HCT116 (cell line): ENCODE results near the gene ORC3. TPM values are rescaled to one million over a fixed set of nuclear protein-coding genes. Genes with fewer than 3 reads are reported as not detected.

ENCODE experiments used
- ATAC-seq: fragments of 200-7000 bp; cut with Tn5 transposase; 2 replicates; pipeline ENCODE4 v1.9.1; 2020; ENCODE audit warnings: mild to moderate bottlenecking, moderate library complexity
- BruUV-seq: library from RNA; stranded (reverse); fragments of 400-500 nt; replicated peaks from 2 replicates; lab custom pipeline; 2021; lab: Mats Ljungman, UMichigan
- CTCF ChIA-PET: fragments of 300-600 bp; sonication (Branson Sonifier 250); formaldehyde crosslinking; loops from one replicate; lab custom pipeline; 2021; ENCODE audit warnings: antibody characterized with exemption; lab: Charles Lee
- POLR2A ChIA-PET: fragments of 300-600, 350-600 bp; sonication (Branson Sonifier 250); formaldehyde crosslinking; loops from one replicate; lab custom pipeline; 2021; ENCODE audit warnings: antibody characterized with exemption; lab: Charles Lee
- RAD21 ChIA-PET, 2 experiments: fragments of 300-600 bp; sonication (Branson Sonifier 250); formaldehyde crosslinking; loops; one replicate each; lab custom pipeline; 2023; ENCODE audit warnings: low total read pairs in 2 of 2; ENCODE audit not compliant: uncharacterized antibody in 2 of 2, unreplicated experiment in 2 of 2, low non-redundant PET in 1 of 2; lab: Charles Lee
- DNase-seq: peaks from one replicate; pipeline ENCODE4 v3.0.0-alpha.2; 2010; ENCODE audit warnings: low read depth, low spot score
- H2AFZ ChIP-seq: fragments of 200-600 bp; shearing (Covaris generic), sonication (generic); 2 replicates; pipeline ENCODE4 v1.6.1; 2017; ENCODE audit warnings: low read depth, mixed run types, mixed read lengths, antibody characterized with exemption, low read length; ENCODE audit not compliant: poor library complexity, severe bottlenecking
- H3K27ac ChIP-seq: 2 replicates; pipeline ENCODE4 v1.5.1; 2012; ENCODE audit warnings: low read depth, low read length
- H3K27me3 ChIP-seq: fragments of 200-600 bp; sonication (generic); 2 replicates; pipeline ENCODE4 v1.6.1; 2016; ENCODE audit warnings: mixed run types, low read length, mixed read lengths; ENCODE audit not compliant: insufficient read depth
- H3K36me3 ChIP-seq, 2 experiments: fragments of 200-500 bp in 1 of 2; fragments of 200-600 bp in 1 of 2; sonication (Bioruptor generic) in 1 of 2; sonication (generic) in 1 of 2; 2 replicates each; pipeline versions ENCODE4 v1.5.1 to v1.6.1; 2014 to 2016; ENCODE audit warnings: low read length in 2 of 2, inconsistent platforms in 1 of 2, mixed read lengths in 1 of 2, mixed run types in 1 of 2; ENCODE audit not compliant: insufficient read depth in 2 of 2, control insufficient read depth in 1 of 2
- H3K4me1 ChIP-seq, 2 experiments: fragments of 200-600 bp in 1 of 2; sonication (generic) in 1 of 2; 2 replicates each; pipeline versions ENCODE4 v1.5.1 to v1.6.1; 2012 to 2017; ENCODE audit warnings: low read length in 2 of 2, inconsistent platforms in 1 of 2, mild to moderate bottlenecking in 1 of 2, mixed read lengths in 1 of 2, mixed run types in 1 of 2, moderate library complexity in 1 of 2; ENCODE audit not compliant: insufficient read depth in 2 of 2, control insufficient read depth in 1 of 2
- H3K4me2 ChIP-seq: fragments of 200-600 bp; sonication (generic); 2 replicates; pipeline ENCODE4 v1.6.1; 2017; ENCODE audit warnings: mixed run types, low read length, mixed read lengths
- H3K4me3 ChIP-seq, 2 experiments: fragments of 200-600 bp in 1 of 2; sonication (generic) in 1 of 2; replicated peaks in 1 of 2; 2 replicates each; pipeline ENCODE4 v1.5.1; 2011 to 2016; ENCODE audit warnings: low read length in 2 of 2, control low read depth in 1 of 2, low read depth in 1 of 2, mild to moderate bottlenecking in 1 of 2, mixed read lengths in 1 of 2, mixed run types in 1 of 2
- H3K79me2 ChIP-seq: fragments of 200-600 bp; sonication (generic); 2 replicates; pipeline ENCODE4 v1.6.1; 2017; ENCODE audit warnings: mild to moderate bottlenecking, mixed run types, low read length, moderate library complexity, mixed read lengths; ENCODE audit not compliant: insufficient read depth
- H3K9ac ChIP-seq: fragments of 200-600 bp; sonication (generic); 2 replicates; pipeline ENCODE4 v1.6.1; 2016; ENCODE audit warnings: low read length, mixed read lengths
- H3K9me2 ChIP-seq: fragments of 200-600 bp; sonication (generic), shearing (Covaris generic); 2 replicates; pipeline ENCODE4 v1.6.1; 2017; ENCODE audit warnings: mixed run types, mild to moderate bottlenecking, moderate library complexity; ENCODE audit not compliant: insufficient read depth
- H3K9me3 ChIP-seq, 2 experiments: fragments of 200-500 bp in 1 of 2; fragments of 200-600 bp in 1 of 2; sonication (Bioruptor generic) in 1 of 2; sonication (generic) in 1 of 2; 2 replicates each; pipeline ENCODE4 v1.6.1; 2014 to 2017; ENCODE audit warnings: low read length in 2 of 2, mixed read lengths in 2 of 2, inconsistent platforms in 1 of 2, low read depth in 1 of 2, mild to moderate bottlenecking in 1 of 2, mixed run types in 1 of 2, moderate library complexity in 1 of 2; ENCODE audit not compliant: control insufficient read depth in 1 of 2, insufficient read depth in 1 of 2
- H4K20me1 ChIP-seq: fragments of 200-600 bp; sonication (generic), shearing (Covaris generic); 2 replicates; pipeline ENCODE4 v1.6.1; 2017; ENCODE audit warnings: mixed run types, mild to moderate bottlenecking, moderate library complexity; ENCODE audit not compliant: insufficient read depth
- CBX3 ChIP-seq: IDR thresholded peaks from 2 replicates; pipeline ENCODE4 v1.6.1; 2012; ENCODE audit warnings: low read depth
- ELF1 ChIP-seq: IDR thresholded peaks from 2 replicates; pipeline ENCODE4 v1.6.1; 2012; ENCODE audit warnings: low read depth, borderline replicate concordance
- EZH2 ChIP-seq: fragments of 200-600 bp; sonication (generic); IDR thresholded peaks from 2 replicates; pipeline ENCODE4 v1.6.1; 2017; ENCODE audit warnings: antibody characterized with exemption, mixed run types
- EZH2phosphoT487 ChIP-seq: fragments of 200-600 bp; IDR thresholded peaks from 2 replicates; pipeline ENCODE4 v1.6.1; 2018; ENCODE audit warnings: antibody characterized with exemption, borderline replicate concordance
- JUND ChIP-seq: IDR thresholded peaks from 2 replicates; pipeline ENCODE4 v1.6.1; 2012
- MAX ChIP-seq: IDR thresholded peaks from 2 replicates; pipeline ENCODE4 v1.6.1; 2012
- POLR2A ChIP-seq: IDR thresholded peaks from 2 replicates; pipeline ENCODE4 v1.7.0; 2011; ENCODE audit warnings: borderline replicate concordance; ENCODE audit not compliant: insufficient read depth, insufficient read length; ENCODE audit errors: extremely low read depth
- POLR2AphosphoS5 ChIP-seq: IDR thresholded peaks from 2 replicates; pipeline ENCODE4 v1.6.1; 2011; ENCODE audit warnings: mild to moderate bottlenecking, low read depth, low read length, moderate library complexity
- RAD21 ChIP-seq: IDR thresholded peaks from 2 replicates; pipeline ENCODE4 v1.6.1; 2012; ENCODE audit warnings: low read depth, mild to moderate bottlenecking
- TCF7L2 ChIP-seq: IDR thresholded peaks from 2 replicates; pipeline ENCODE4 v1.7.0; 2011; ENCODE audit warnings: borderline replicate concordance, inconsistent platforms; ENCODE audit not compliant: insufficient read depth, insufficient read length; ENCODE audit errors: extremely low read depth
- YY1 ChIP-seq: IDR thresholded peaks from 2 replicates; pipeline ENCODE4 v1.6.1; 2011; ENCODE audit warnings: low read length, low read depth, moderate library complexity, mild to moderate bottlenecking; ENCODE audit not compliant: insufficient replicate concordance; ENCODE audit errors: extremely low read depth
- ZBTB33 ChIP-seq: IDR thresholded peaks from 2 replicates; pipeline ENCODE4 v1.6.1; 2011; ENCODE audit warnings: mild to moderate bottlenecking, low read length, moderate library complexity; ENCODE audit not compliant: insufficient replicate concordance; ENCODE audit errors: extremely low read depth
- ZFX ChIP-seq: fragments of 450-650 bp; IDR thresholded peaks from 2 replicates; pipeline ENCODE4 v1.6.1; 2017
- intact Hi-C: fragments of 100-400 bp; cut with micrococcal nuclease; formaldehyde crosslinking; loops from 2 replicates; pipeline ENCODE4 v1.10.0; 2022
- total RNA-seq: library from RNA; stranded (reverse); gene quantifications from one replicate; pipeline ENCODE4 v1.2.1, GENCODE V29; 2021; ENCODE audit not compliant: unreplicated experiment
- TF ChIP-seq, protein P1 (sequence below): IDR thresholded peaks from 2 replicates; pipeline ENCODE4 v1.6.1; 2012; ENCODE audit warnings: low read depth

Gene ORC3
- total RNA-seq, 1 experiment from 2014 or later, result 34.2 TPM

DNA sequence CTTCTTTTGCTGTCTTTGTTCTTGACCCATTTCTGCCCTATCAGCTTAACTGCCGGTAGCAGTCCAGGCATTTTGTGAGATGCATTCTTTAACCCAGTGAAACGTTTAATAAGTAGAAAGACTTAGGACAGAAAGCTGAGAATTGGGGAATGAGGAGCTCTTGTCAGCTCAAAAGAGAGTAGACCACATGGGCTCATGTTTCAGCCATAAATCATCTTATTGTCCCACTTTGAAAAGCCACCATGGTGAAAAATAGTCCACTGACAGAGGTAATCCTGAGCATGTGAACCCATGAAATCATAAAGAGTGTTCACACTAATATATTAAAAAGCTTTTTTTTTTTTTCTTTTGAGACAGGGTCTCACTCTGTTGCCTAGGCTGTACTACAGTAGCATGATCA is 16.3 kb downstream of the ORC3 start:
- intact Hi-C loops, result no loop called here
- H3K27me3 ChIP-seq, result no peaks in the 10 kb centered on the region
- H3K4me3 ChIP-seq, result no peak overlapping the region
- H3K4me2 ChIP-seq, result no peak overlapping the region
- no peaks in the 10 kb centered on the region for H4K20me1 ChIP-seq
- POLR2A ChIA-PET, result interaction anchor here (1.7 kb wide), 1 partner anchor 10 kb away, joined by 4 read pairs; no protein-coding TSS in a partner anchor
- RAD21 ChIA-PET, result no interaction called here
- CTCF ChIA-PET, result no interaction called here
- ATAC-seq, result no peak
- no TSS peak for BruUV-seq
- H3K9ac ChIP-seq, result no peak overlapping the region
- no peak for TF ChIP-seq EZH2phosphoT487
- no peak for TF ChIP-seq ELF1
- TF ChIP-seq POLR2AphosphoS5, result no peak
- no peak for TF ChIP-seq RAD21
- no peak for TF ChIP-seq ZFX
- TF ChIP-seq TCF7L2, result no peak
- TF ChIP-seq JUND, result no peak
- TF ChIP-seq EZH2, result no peak
- TF ChIP-seq ZBTB33, result no peak
- no peak for TF ChIP-seq MAX
- TF ChIP-seq CBX3, result no peak
- TF ChIP-seq, protein P1, sequence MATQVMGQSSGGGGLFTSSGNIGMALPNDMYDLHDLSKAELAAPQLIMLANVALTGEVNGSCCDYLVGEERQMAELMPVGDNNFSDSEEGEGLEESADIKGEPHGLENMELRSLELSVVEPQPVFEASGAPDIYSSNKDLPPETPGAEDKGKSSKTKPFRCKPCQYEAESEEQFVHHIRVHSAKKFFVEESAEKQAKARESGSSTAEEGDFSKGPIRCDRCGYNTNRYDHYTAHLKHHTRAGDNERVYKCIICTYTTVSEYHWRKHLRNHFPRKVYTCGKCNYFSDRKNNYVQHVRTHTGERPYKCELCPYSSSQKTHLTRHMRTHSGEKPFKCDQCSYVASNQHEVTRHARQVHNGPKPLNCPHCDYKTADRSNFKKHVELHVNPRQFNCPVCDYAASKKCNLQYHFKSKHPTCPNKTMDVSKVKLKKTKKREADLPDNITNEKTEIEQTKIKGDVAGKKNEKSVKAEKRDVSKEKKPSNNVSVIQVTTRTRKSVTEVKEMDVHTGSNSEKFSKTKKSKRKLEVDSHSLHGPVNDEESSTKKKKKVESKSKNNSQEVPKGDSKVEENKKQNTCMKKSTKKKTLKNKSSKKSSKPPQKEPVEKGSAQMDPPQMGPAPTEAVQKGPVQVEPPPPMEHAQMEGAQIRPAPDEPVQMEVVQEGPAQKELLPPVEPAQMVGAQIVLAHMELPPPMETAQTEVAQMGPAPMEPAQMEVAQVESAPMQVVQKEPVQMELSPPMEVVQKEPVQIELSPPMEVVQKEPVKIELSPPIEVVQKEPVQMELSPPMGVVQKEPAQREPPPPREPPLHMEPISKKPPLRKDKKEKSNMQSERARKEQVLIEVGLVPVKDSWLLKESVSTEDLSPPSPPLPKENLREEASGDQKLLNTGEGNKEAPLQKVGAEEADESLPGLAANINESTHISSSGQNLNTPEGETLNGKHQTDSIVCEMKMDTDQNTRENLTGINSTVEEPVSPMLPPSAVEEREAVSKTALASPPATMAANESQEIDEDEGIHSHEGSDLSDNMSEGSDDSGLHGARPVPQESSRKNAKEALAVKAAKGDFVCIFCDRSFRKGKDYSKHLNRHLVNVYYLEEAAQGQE, result no peak
- TF ChIP-seq YY1, result no peak
- no peak for TF ChIP-seq POLR2A
- TF ChIP-seq, all 23 proteins: peak for 0
- H3K27ac ChIP-seq, result no peak overlapping the region
- no peaks in the 10 kb centered on the region for H3K4me1 ChIP-seq
- H3K9me2 ChIP-seq, result no peaks in the 10 kb centered on the region
- H3K36me3 ChIP-seq, result peaks cover 10 to 11% of the 10 kb centered on the region in 2 experiments; a peak in 3 of 4 replicates
- no peak overlapping the region for H2AFZ ChIP-seq
- H3K9me3 ChIP-seq, result no peaks in the 10 kb centered on the region
- DNase-seq, result no peak
- no peaks in the 10 kb centered on the region for H3K79me2 ChIP-seq
